Adrenal gland (tissue), 12 donors: ENCODE measurements around the gene GDAP2. TPM values are rescaled to one million over a fixed set of nuclear protein-coding genes. Genes with fewer than 3 reads are reported as not detected.

Experiments used
- DNase-seq, 7 donors: peaks; one replicate each; pipeline ENCODE4 v3.0.0-alpha.2; 2019 to 2020
- H3K27ac ChIP-seq, 5 donors: fragments of 200-600 bp; sonication (generic) in 4 of 5; 1 replicate in 3 of 5; 2 replicates in 2 of 5; pipeline versions ENCODE4 v1.5.1 to v1.8.0; 2016 to 2020; ENCODE audit warnings: mild to moderate bottlenecking in 1 of 5
- H3K27me3 ChIP-seq: fragments of 200-600 bp; 2 replicates; pipeline ENCODE4 v1.8.0; 2021
- H3K36me3 ChIP-seq, 2 donors: fragments of 200-600 bp; replicated peaks in 1 of 2; 1 replicate in 1 of 2; 2 replicates in 1 of 2; pipeline versions ENCODE4 v1.5.1 to v1.8.0; 2018 to 2022
- H3K4me1 ChIP-seq, 2 donors: fragments of 200-600 bp; replicated peaks in 1 of 2; 1 replicate in 1 of 2; 2 replicates in 1 of 2; pipeline versions ENCODE4 v1.5.1 to v1.8.0; 2018 to 2021
- H3K4me3 ChIP-seq, 4 donors: fragments of 200-600 bp; sonication (generic) in 3 of 4; one replicate each; pipeline ENCODE4 v1.5.1; 2016 to 2018
- H3K9me3 ChIP-seq, 3 donors: fragments of 200-600 bp; sonication (generic) in 1 of 3; replicated peaks in 1 of 3; 1 replicate in 2 of 3; 2 replicates in 1 of 3; pipeline versions ENCODE4 v1.5.1 to v1.8.0; 2016 to 2021
- CTCF ChIP-seq, 6 experiments: fragments of 450-650 bp in 4 of 6; fragments of 200-600 bp in 2 of 6; sonication (generic) in 1 of 6; IDR thresholded peaks; 1 replicate in 5 of 6; 2 replicates in 1 of 6; pipeline versions ENCODE4 v1.5.1 to v1.8.0; 2016 to 2021; ENCODE audit warnings: antibody characterized with exemption in 6 of 6, mild to moderate bottlenecking in 2 of 6, moderate library complexity in 1 of 6
- POLR2A ChIP-seq, 2 donors: fragments of 450-650 bp; IDR thresholded peaks; one replicate each; pipeline ENCODE4 v1.6.1; 2017; ENCODE audit warnings: antibody characterized with exemption in 2 of 2, mild to moderate bottlenecking in 2 of 2, moderate library complexity in 1 of 2
- WGBS, 4 donors: extraction: QIAGEN DNeasy Blood & Tissue Kit in 2 of 4; methylation state at CpG; one replicate each; pipeline versions ENCODE4 v1.1.5 to v1.1.7; 2013 to 2017; 5-methylcytosine and 5-hydroxymethylcytosine counted together
- intact Hi-C, 2 donors: fragments of 100-400 bp; cut with DNase I; formaldehyde crosslinking; loops; one replicate each; pipeline versions ENCODE4 v1.14.1 to v1.15.0; 2022 to 2023
- polyA plus RNA-seq, 3 donors: library from polyadenylated mRNA; stranded (reverse); fragments of 200-250 nt in 2 of 3; fragments of 350-450 nt in 1 of 3; fragmentation: Illumina TruSeq in 1 of 3; extraction: RNeasy Lipid Tissue Mini Kit (QIAGEN cat#74804) in 1 of 3; gene quantifications; one replicate each; pipeline ENCODE4 v1.2.3, GENCODE V29; 2013 to 2014
- total RNA-seq, 9 donors: library from RNA; depleted of rRNA in 4 of 9; stranded (reverse); fragments of >200 nt in 4 of 9; fragments of 120-200 nt in 1 of 9; fragmentation: NEBNext Ultra II Directional in 1 of 9; extraction: Animal tissue kit (Norgen Biotek cat#: 25700) in 1 of 9; gene quantifications; one replicate each; pipeline versions ENCODE4 v1.1.0 to v1.2.4, GENCODE V29; 2013 to 2023
- donor health status: healthy with polysubstance abuse.
- donor health status: Bipolar disorder and iron deficiency.
- donor health status: DM: yes; HTN: yes; CAD: no.
- donor health status: DM: no; HTN: no; CAD: no.
- donor health status: DM: no; HTN: no; CAD: no.
- donor health status: DM: yes; HTN: yes; CAD: no.

Gene GDAP2
- total and polyA plus RNA-seq, 12 donors, result 2.2 to 34.2 (median 22.4) TPM

- TF ChIP-seq CTCF (IDR thresholded peaks at IDR 0.05), result no peak
- no peak for TF ChIP-seq POLR2A (IDR thresholded peaks at IDR 0.05)
- intact Hi-C loops, result no loop called here
These were observed 3.2 kb upstream of the GDAP2 start for GRCh38 chr1:117932576-117932975.

GRCh38 chr1:117930484-117930883 is 1.1 kb upstream of the GDAP2 start:
- peak overlapping the region in 3 of 5 donors; percentile 53 to 90 (median 89) for H3K27ac ChIP-seq
- H3K4me1 ChIP-seq, result peaks cover 7 to 47% of the 10 kb centered on the region in 2 donors
- DNase-seq, result no peak
- H3K4me3 ChIP-seq, result peak overlapping the region in 3 of 4 donors; percentile 19 to 86 (median 82)
- TF ChIP-seq CTCF (IDR thresholded peaks at IDR 0.05), result no peak
- peak in 1 of 2 donors; percentile 8 for TF ChIP-seq POLR2A (IDR thresholded peaks at IDR 0.05)
- WGBS, 4 donors, result 2 to 4% (median 3%) methylated on average over 6 of the region's 6 CpGs
- no peaks in the 10 kb centered on the region for H3K36me3 ChIP-seq
- H3K27me3 ChIP-seq, result no peaks in the 10 kb centered on the region
- H3K9me3 ChIP-seq, result no peaks in the 10 kb centered on the region
- intact Hi-C loops, result no loop called here

More at GRCh38 chr1:117932576-117932975, 3.2 kb upstream of the GDAP2 start:
- peaks cover 0 to 12% of the 10 kb centered on the region in 2 donors for H3K36me3 ChIP-seq
- no peak for DNase-seq
- no peak overlapping the region for H3K4me3 ChIP-seq
- peaks cover 7 to 31% of the 10 kb centered on the region in 2 donors for H3K4me1 ChIP-seq
- H3K27me3 ChIP-seq, result no peaks in the 10 kb centered on the region
- 89 to 93% (median 92%) methylated on average over 4 of the region's 4 CpGs for WGBS, 4 donors
- H3K9me3 ChIP-seq, result no peaks in the 10 kb centered on the region
- no peak overlapping the region for H3K27ac ChIP-seq

GRCh38 chr1:117930173-117930447 is 689 bp upstream of the GDAP2 start:
- Histone ChIP-seq H3K36me3 (no peaks in the 10 kb centered on the region), H3K4me3 (peak overlapping the region; percentile 19 to 86 (median 79)), H3K4me1 (peaks cover 7 to 47% of the 10 kb centered on the region in 2 donors), H3K27me3 (no peaks in the 10 kb centered on the region), H3K27ac (peak overlapping the region; percentile 11 to 90 (median 57)), H3K9me3 (no peaks in the 10 kb centered on the region)
- WGBS, 4 donors, result 0 to 1% (median 1%) methylated on average over 12 of the region's 12 CpGs
- intact Hi-C loops, result no loop called here
- DNase-seq, result no peak
- TF ChIP-seq CTCF (IDR thresholded peaks at IDR 0.05), result no peak

- WGBS, 4 donors, result 0 to 1% (median 0%) methylated on average over 16 to 24 of the region's 24 CpGs
- peak; percentile 51 to 83 (median 74) for DNase-seq
- intact Hi-C loops, result no loop called here
- no peaks in the 10 kb centered on the region for H3K9me3 ChIP-seq
- H3K27me3 ChIP-seq, result no peaks in the 10 kb centered on the region
- peak overlapping the region; percentile 57 to 90 (median 86) for H3K27ac ChIP-seq
- H3K36me3 ChIP-seq, result no peaks in the 10 kb centered on the region
- TF ChIP-seq CTCF (IDR thresholded peaks at IDR 0.05) (no peak), POLR2A (IDR thresholded peaks at IDR 0.05) (peak; percentile 1 to 7)
- peaks cover 7 to 47% of the 10 kb centered on the region in 2 donors for H3K4me1 ChIP-seq
- H3K4me3 ChIP-seq, result peak overlapping the region; percentile 19 to 86 (median 79)
These were observed 509 bp downstream of the GDAP2 start for GRCh38 chr1:117928881-117929342.
